ENCODE results near the gene KAT8.

DNA sequence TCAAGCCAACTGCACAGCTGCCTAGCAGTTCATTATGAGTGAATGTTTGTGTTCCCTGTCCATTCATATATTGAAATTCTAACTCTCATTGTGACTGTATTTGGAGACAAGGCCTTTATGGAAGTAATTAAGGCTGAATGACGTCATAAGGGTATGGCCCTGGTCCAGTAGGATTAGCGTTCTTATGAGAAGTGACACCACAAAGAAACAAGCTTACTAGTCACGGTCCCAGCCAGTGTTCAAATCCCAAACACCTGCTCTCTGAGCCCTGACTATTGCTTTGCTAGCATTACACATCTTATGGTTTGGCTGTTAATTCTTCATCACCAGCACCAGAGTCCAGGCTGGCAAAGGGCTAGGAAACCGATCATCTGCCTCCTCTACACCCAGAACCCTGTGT is 45.6 kb upstream of the KAT8 start:
- TF ChIP-seq, protein P1, sequence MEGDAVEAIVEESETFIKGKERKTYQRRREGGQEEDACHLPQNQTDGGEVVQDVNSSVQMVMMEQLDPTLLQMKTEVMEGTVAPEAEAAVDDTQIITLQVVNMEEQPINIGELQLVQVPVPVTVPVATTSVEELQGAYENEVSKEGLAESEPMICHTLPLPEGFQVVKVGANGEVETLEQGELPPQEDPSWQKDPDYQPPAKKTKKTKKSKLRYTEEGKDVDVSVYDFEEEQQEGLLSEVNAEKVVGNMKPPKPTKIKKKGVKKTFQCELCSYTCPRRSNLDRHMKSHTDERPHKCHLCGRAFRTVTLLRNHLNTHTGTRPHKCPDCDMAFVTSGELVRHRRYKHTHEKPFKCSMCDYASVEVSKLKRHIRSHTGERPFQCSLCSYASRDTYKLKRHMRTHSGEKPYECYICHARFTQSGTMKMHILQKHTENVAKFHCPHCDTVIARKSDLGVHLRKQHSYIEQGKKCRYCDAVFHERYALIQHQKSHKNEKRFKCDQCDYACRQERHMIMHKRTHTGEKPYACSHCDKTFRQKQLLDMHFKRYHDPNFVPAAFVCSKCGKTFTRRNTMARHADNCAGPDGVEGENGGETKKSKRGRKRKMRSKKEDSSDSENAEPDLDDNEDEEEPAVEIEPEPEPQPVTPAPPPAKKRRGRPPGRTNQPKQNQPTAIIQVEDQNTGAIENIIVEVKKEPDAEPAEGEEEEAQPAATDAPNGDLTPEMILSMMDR (conservative IDR thresholded peaks at IDR 0.05; ENCODE audit: low read depth, low read length): no peak
- TF ChIP-seq RAD21 (IDR thresholded peaks at IDR 0.05; ENCODE audit: low read length): no peak
- no peak for TF ChIP-seq POLR2A (IDR thresholded peaks at IDR 0.05; ENCODE audit: low read depth, low read length)
- TF ChIP-seq CHD1 (IDR thresholded peaks at IDR 0.05; ENCODE audit: low read depth, low read length): no peak
